Fibroblast of pulmonary artery (primary cell): Measurements from ENCODE around the gene BANK1.

Experiments
- DNase-seq: peaks from one replicate; pipeline ENCODE4 v3.0.0-alpha.2; 2010; ENCODE audit warnings: low read depth
- H3K4me3 ChIP-seq: replicated peaks from 2 replicates; pipeline ENCODE4 v1.5.1; 2011; ENCODE audit warnings: low read depth, mild to moderate bottlenecking, control low read depth, low read length, moderate library complexity
- CTCF ChIP-seq: IDR thresholded peaks from 2 replicates; pipeline ENCODE4 v1.5.1; 2011; ENCODE audit warnings: mild to moderate bottlenecking, control low read depth, low read length, inconsistent platforms; ENCODE audit errors: missing control alignments

BANK1 gene

GRCh38 chr4:101790521-101791181 is at the start of gene BANK1:
BANK1 (plus strand) TSS chr4:101790730; CDS start chr4:101790881, 151 bp downstream.
- DNase-seq: peak; percentile 31
- no peak for TF ChIP-seq CTCF
- H3K4me3 ChIP-seq: peak within 1 kb of the TSS; percentile 43

- DNase-seq: peak; percentile 72
- no peak overlapping the region for H3K4me3 ChIP-seq
- TF ChIP-seq CTCF: no peak
These were observed 36.8 kb upstream of the BANK1 start for GRCh38 chr4:101753721-101754120.

GRCh38 chr4:101756181-101756580 is 34.3 kb upstream of the BANK1 start:
- no peak overlapping the region for H3K4me3 ChIP-seq
- no peak for DNase-seq
- no peak for TF ChIP-seq CTCF

GRCh38 chr4:101761405-101761804 is 29.1 kb upstream of the BANK1 start:
- no peak for TF ChIP-seq CTCF
- no peak overlapping the region for H3K4me3 ChIP-seq
- DNase-seq: no peak

- no peak for TF ChIP-seq CTCF
- DNase-seq: no peak
- no peak overlapping the region for H3K4me3 ChIP-seq
These were observed 28.5 kb upstream of the BANK1 start for GRCh38 chr4:101762025-101762424.

GRCh38 chr4:101762534-101762933 is 28.0 kb upstream of the BANK1 start:
- TF ChIP-seq CTCF: no peak
- DNase-seq: no peak
- no peak overlapping the region for H3K4me3 ChIP-seq

GRCh38 chr4:101763576-101763975 is 27.0 kb upstream of the BANK1 start:
- TF ChIP-seq CTCF: no peak
- DNase-seq: no peak
- H3K4me3 ChIP-seq: no peak overlapping the region
